Measurements from ENCODE around the gene IP6K2. TPM values are rescaled to one million over a fixed set of nuclear protein-coding genes. Genes with fewer than 3 reads are reported as not detected.
"Not testable (repeated sequence)": the region's sequence is repeated elsewhere in the genome, so short reads cannot be mapped to it uniquely, and the experiment has no call there.

The IP6K2 gene
- 94.2 TPM for total RNA-seq

- peak; percentile 81 to 92 for DNase-seq (ENCODE audit: low spot score in 2 of 2)
- no peak for FAIRE-seq
These were observed at the start of gene IP6K2 for GRCh38 chr3:48716982-48717746. Gene IP6K2 (minus strand): TSS chr3:48717221. CDS start chr3:48695291, 21,930 bp downstream.

GRCh38 chr3:48765376-48765775 lies 48.4 kb upstream of the IP6K2 start:
- DNase-seq (ENCODE audit: low spot score in 2 of 2) (no peak), FAIRE-seq (no peak)

GRCh38 chr3:48762816-48763215 lies 45.8 kb upstream of the IP6K2 start:
- FAIRE-seq (no peak), DNase-seq (ENCODE audit: low spot score in 2 of 2) (no peak)

GRCh38 chr3:48759991-48760540 lies 43.0 kb upstream of the IP6K2 start:
- not testable (repeated sequence) for DNase-seq (ENCODE audit: low spot score in 2 of 2)

GRCh38 chr3:48759531-48759930 lies 42.5 kb upstream of the IP6K2 start:
- not testable (repeated sequence) for FAIRE-seq

More at GRCh38 chr3:48759991-48760540, 43.0 kb upstream of the IP6K2 start:
- not testable (repeated sequence) for FAIRE-seq

GRCh38 chr3:48759071-48759470 lies 42.0 kb upstream of the IP6K2 start:
- DNase-seq (ENCODE audit: low spot score in 2 of 2): no peak
- FAIRE-seq: no peak

More at GRCh38 chr3:48759531-48759930, 42.5 kb upstream of the IP6K2 start:
- DNase-seq (ENCODE audit: low spot score in 2 of 2): not testable (repeated sequence)

- FAIRE-seq (no peak), DNase-seq (ENCODE audit: low spot score in 2 of 2) (no peak)
These were observed 39.6 kb upstream of the IP6K2 start for GRCh38 chr3:48756640-48757039.

GRCh38 chr3:48750856-48751255 lies 33.8 kb upstream of the IP6K2 start:
- FAIRE-seq: no peak
- no peak for DNase-seq (ENCODE audit: low spot score in 2 of 2)

GRCh38 chr3:48748754-48749153 lies 31.7 kb upstream of the IP6K2 start:
- DNase-seq (ENCODE audit: low spot score in 2 of 2) (no peak), FAIRE-seq (no peak)

GRCh38 chr3:48747706-48748105 lies 30.7 kb upstream of the IP6K2 start:
- FAIRE-seq: no peak
- DNase-seq (ENCODE audit: low spot score in 2 of 2): no peak

GRCh38 chr3:48747015-48747615 lies 30.1 kb upstream of the IP6K2 start:
- FAIRE-seq (peak; percentile 94), DNase-seq (ENCODE audit: low spot score in 2 of 2) (no peak)

GRCh38 chr3:48743773-48744172 lies 26.8 kb upstream of the IP6K2 start:
- no peak for FAIRE-seq
- DNase-seq (ENCODE audit: low spot score in 2 of 2): no peak

- not testable (repeated sequence) for FAIRE-seq; DNase-seq (ENCODE audit: low spot score in 2 of 2)
These were observed 24.2 kb upstream of the IP6K2 start for GRCh38 chr3:48741226-48741625.

GRCh38 chr3:48739955-48740823 lies 23.2 kb upstream of the IP6K2 start:
- DNase-seq (ENCODE audit: low spot score in 2 of 2): peak; percentile 78 to 87
- FAIRE-seq: no peak

GRCh38 chr3:48739617-48739954 lies 22.6 kb upstream of the IP6K2 start:
- DNase-seq (ENCODE audit: low spot score in 2 of 2) (no peak), FAIRE-seq (no peak)

GRCh38 chr3:48738926-48739616 lies 22.1 kb upstream of the IP6K2 start:
- no peak for FAIRE-seq
- no peak for DNase-seq (ENCODE audit: low spot score in 2 of 2)

GRCh38 chr3:48738144-48738536 lies 21.1 kb upstream of the IP6K2 start:
- FAIRE-seq (no peak), DNase-seq (ENCODE audit: low spot score in 2 of 2) (no peak)

- FAIRE-seq; DNase-seq (ENCODE audit: low spot score in 2 of 2): not testable (repeated sequence)
These were observed 18.2 kb upstream of the IP6K2 start for GRCh38 chr3:48735075-48735767.

GRCh38 chr3:48734541-48734940 lies 17.5 kb upstream of the IP6K2 start:
- not testable (repeated sequence) for DNase-seq (ENCODE audit: low spot score in 2 of 2); FAIRE-seq
